Peyer's patch (tissue), 4 donors: Measurements from ENCODE around the gene WDR46. TPM values are rescaled to one million over a fixed set of nuclear protein-coding genes. Genes with fewer than 3 reads are reported as not detected.

Experiments
- DNase-seq, 3 donors: peaks; one replicate each; pipeline ENCODE4 v3.0.0-alpha.2; 2017 to 2019
- H3K27ac ChIP-seq, 4 donors: fragments of 200-600 bp; sonication (generic); one replicate each; pipeline ENCODE4 v1.5.1; 2016 to 2019
- H3K27me3 ChIP-seq, 2 donors: fragments of 200-600 bp; sonication (generic); one replicate each; pipeline ENCODE4 v1.5.1; 2019
- H3K36me3 ChIP-seq, 3 donors: fragments of 200-600 bp; sonication (generic); one replicate each; pipeline ENCODE4 v1.5.1; 2016 to 2019
- H3K4me1 ChIP-seq, 4 donors: fragments of 200-600 bp; sonication (generic); one replicate each; pipeline ENCODE4 v1.5.1; 2016 to 2019
- H3K4me3 ChIP-seq, 4 donors: fragments of 200-600 bp; sonication (generic); 1 replicate in 3 of 4; 2 replicates in 1 of 4; pipeline ENCODE4 v1.5.1; 2016 to 2019; ENCODE audit warnings: mild to moderate bottlenecking in 1 of 4
- H3K9me3 ChIP-seq, 4 donors: fragments of 200-600 bp; sonication (generic); one replicate each; pipeline ENCODE4 v1.5.1; 2016 to 2019; ENCODE audit warnings: mild to moderate bottlenecking in 1 of 4
- POLR2A ChIP-seq, 2 donors: fragments of 450-650 bp; IDR thresholded peaks; one replicate each; pipeline ENCODE4 v1.5.1; 2017; ENCODE audit warnings: antibody characterized with exemption in 2 of 2, mild to moderate bottlenecking in 2 of 2, moderate library complexity in 2 of 2
- total RNA-seq, 4 donors: library from RNA; depleted of rRNA; stranded (reverse); fragments of >200 nt; gene quantifications; one replicate each; pipeline ENCODE4 v1.1.0, GENCODE V29; 2016
- TF ChIP-seq, protein P1 (sequence below), 6 experiments: fragments of 450-650 bp in 4 of 6; fragments of 200-600 bp in 2 of 6; sonication (generic) in 1 of 6; IDR thresholded peaks; one replicate each; pipeline ENCODE4 v1.5.1; 2017 to 2019; ENCODE audit warnings: antibody characterized with exemption in 6 of 6, mild to moderate bottlenecking in 3 of 6, moderate library complexity in 1 of 6

WDR46 gene
- total RNA-seq, 4 donors from 2014 or later: 22.1 to 102 (median 34.3) TPM

DNA sequence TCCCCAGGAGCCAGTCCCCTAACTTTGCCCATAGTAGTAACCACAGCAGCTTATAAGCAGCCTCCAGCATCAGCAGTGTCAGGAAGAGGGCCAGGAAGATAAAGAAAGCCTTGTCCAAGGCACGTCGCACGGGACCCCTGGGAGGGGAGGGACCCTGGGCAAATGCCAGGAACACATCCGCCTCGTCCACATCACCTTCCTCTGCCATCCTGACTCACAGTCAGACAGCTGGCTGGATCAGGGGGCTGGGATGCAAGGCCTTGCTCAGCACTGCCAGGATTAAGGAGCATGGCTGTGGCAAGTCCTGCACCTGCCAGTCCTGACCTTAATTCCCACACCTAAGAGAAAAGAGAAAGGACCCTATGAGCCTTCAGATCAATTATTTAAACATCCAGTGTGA lies 40.0 kb upstream of the WDR46 start:
- no peak for DNase-seq

DNA sequence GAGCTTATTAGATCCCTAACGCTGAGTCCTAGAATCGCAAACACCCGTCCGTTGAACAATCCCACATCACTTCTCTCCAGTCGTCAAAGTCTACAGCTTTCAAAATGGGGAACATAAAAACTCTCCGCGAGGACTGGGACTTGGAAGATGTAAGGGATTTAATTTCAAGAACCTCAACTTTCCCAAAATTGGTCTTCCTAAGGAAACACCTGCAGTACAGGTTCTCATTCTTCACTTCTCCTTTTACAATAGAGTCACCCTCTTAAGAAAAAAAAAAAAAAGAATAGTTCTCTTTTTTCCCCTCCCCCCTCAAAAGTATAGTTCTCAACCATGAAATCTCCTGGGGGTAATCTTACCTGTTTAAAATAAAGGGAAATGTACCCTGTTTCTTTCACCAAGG lies 35.1 kb upstream of the WDR46 start:
- peaks cover 0 to 40% (median 15%) of the 10 kb centered on the region in 4 donors for H3K4me1 ChIP-seq
- TF ChIP-seq, protein P1, sequence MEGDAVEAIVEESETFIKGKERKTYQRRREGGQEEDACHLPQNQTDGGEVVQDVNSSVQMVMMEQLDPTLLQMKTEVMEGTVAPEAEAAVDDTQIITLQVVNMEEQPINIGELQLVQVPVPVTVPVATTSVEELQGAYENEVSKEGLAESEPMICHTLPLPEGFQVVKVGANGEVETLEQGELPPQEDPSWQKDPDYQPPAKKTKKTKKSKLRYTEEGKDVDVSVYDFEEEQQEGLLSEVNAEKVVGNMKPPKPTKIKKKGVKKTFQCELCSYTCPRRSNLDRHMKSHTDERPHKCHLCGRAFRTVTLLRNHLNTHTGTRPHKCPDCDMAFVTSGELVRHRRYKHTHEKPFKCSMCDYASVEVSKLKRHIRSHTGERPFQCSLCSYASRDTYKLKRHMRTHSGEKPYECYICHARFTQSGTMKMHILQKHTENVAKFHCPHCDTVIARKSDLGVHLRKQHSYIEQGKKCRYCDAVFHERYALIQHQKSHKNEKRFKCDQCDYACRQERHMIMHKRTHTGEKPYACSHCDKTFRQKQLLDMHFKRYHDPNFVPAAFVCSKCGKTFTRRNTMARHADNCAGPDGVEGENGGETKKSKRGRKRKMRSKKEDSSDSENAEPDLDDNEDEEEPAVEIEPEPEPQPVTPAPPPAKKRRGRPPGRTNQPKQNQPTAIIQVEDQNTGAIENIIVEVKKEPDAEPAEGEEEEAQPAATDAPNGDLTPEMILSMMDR (IDR thresholded peaks at IDR 0.05): no peak
- no peak for TF ChIP-seq POLR2A (IDR thresholded peaks at IDR 0.05)
- DNase-seq: no peak
- peaks cover 0 to 23% (median 0%) of the 10 kb centered on the region in 3 donors for H3K36me3 ChIP-seq
- no peaks in the 10 kb centered on the region for H3K27me3 ChIP-seq
- peak overlapping the region; percentile 84 to 98 (median 92) for H3K27ac ChIP-seq
- H3K9me3 ChIP-seq: no peaks in the 10 kb centered on the region
- peak overlapping the region; percentile 63 to 94 (median 76) for H3K4me3 ChIP-seq

More for the DNA sequence above, 40.0 kb upstream of the WDR46 start:
- Histone ChIP-seq H3K27me3 (no peaks in the 10 kb centered on the region), H3K36me3 (no peaks in the 10 kb centered on the region), H3K27ac (no peak overlapping the region), H3K9me3 (no peaks in the 10 kb centered on the region), H3K4me1 (peaks cover 0 to 2% (median 0%) of the 10 kb centered on the region in 4 donors), H3K4me3 (no peak overlapping the region)
- TF ChIP-seq, protein P1 (IDR thresholded peaks at IDR 0.05): no peak
- TF ChIP-seq POLR2A (IDR thresholded peaks at IDR 0.05): no peak

GRCh38 chr6:33323623-33323948 lies 34.5 kb upstream of the WDR46 start:
- Histone ChIP-seq H3K9me3 (no peaks in the 10 kb centered on the region), H3K27me3 (no peaks in the 10 kb centered on the region), H3K4me3 (peak overlapping the region; percentile 63 to 94 (median 76)), H3K4me1 (peaks cover 0 to 45% (median 15%) of the 10 kb centered on the region in 4 donors), H3K36me3 (peaks cover 0 to 29% (median 0%) of the 10 kb centered on the region in 3 donors), H3K27ac (peak overlapping the region; percentile 84 to 98 (median 92))
- DNase-seq: peak in 2 of 3 donors; percentile 54 to 55
- TF ChIP-seq POLR2A (IDR thresholded peaks at IDR 0.05): no peak
- TF ChIP-seq, protein P1 (IDR thresholded peaks at IDR 0.05): no peak

DNA sequence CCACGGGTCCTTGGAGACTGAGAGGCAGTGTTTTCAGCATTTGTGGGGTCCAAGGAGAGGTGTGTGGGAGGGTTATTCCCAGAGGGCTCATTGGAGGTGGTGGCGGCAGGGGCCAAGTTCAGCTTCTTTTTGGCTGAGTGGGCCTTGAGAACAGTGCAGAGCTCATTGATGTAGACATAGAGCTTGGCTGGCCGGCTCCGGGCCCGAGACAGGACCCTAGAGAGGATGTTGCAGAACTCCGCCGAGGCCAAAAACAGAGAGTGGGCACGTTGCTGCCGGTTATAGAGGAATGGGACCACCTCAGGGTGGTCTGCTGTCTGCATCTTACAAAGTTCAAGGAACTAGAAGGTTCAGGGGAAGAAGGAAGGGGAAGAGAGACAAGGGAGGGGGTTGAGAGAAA lies 32.2 kb upstream of the WDR46 start:
- Histone ChIP-seq H3K9me3 (no peaks in the 10 kb centered on the region), H3K36me3 (peaks cover 0 to 29% (median 0%) of the 10 kb centered on the region in 3 donors), H3K4me3 (peak overlapping the region in 3 of 4 donors; percentile 71 to 94 (median 80)), H3K4me1 (peaks cover 0 to 60% (median 19%) of the 10 kb centered on the region in 4 donors), H3K27me3 (no peaks in the 10 kb centered on the region), H3K27ac (peak overlapping the region in 3 of 4 donors; percentile 10 to 92 (median 91))
- no peak for DNase-seq
- TF ChIP-seq, protein P1 (IDR thresholded peaks at IDR 0.05): no peak
- TF ChIP-seq POLR2A (IDR thresholded peaks at IDR 0.05): no peak

- Histone ChIP-seq H3K27ac (peak overlapping the region in 3 of 4 donors; percentile 10 to 42 (median 19)), H3K27me3 (no peaks in the 10 kb centered on the region), H3K36me3 (peaks cover 0 to 29% (median 0%) of the 10 kb centered on the region in 3 donors), H3K9me3 (no peaks in the 10 kb centered on the region), H3K4me1 (peaks cover 0 to 64% (median 20%) of the 10 kb centered on the region in 4 donors), H3K4me3 (no peak overlapping the region)
- TF ChIP-seq POLR2A (IDR thresholded peaks at IDR 0.05): no peak
- TF ChIP-seq, protein P1 (IDR thresholded peaks at IDR 0.05): no peak
- DNase-seq: no peak
Observed at GRCh38 chr6:33320315-33321181, 31.5 kb upstream of the WDR46 start.
